HG03354 (cell line): ENCODE data around the gene RBM4.
"Not testable (repeated sequence)": the region's sequence is repeated elsewhere in the genome, so short reads cannot be mapped to it uniquely, and the experiment has no call there.

Experiments
- ATAC-seq: cut with Tn5 transposase; IDR thresholded peaks from one replicate; pipeline ENCODE4 v1.9.1; 2021; ENCODE audit warnings: mild to moderate bottlenecking; ENCODE audit not compliant: unreplicated experiment, poor library complexity, severe bottlenecking

The RBM4 gene

DNA sequence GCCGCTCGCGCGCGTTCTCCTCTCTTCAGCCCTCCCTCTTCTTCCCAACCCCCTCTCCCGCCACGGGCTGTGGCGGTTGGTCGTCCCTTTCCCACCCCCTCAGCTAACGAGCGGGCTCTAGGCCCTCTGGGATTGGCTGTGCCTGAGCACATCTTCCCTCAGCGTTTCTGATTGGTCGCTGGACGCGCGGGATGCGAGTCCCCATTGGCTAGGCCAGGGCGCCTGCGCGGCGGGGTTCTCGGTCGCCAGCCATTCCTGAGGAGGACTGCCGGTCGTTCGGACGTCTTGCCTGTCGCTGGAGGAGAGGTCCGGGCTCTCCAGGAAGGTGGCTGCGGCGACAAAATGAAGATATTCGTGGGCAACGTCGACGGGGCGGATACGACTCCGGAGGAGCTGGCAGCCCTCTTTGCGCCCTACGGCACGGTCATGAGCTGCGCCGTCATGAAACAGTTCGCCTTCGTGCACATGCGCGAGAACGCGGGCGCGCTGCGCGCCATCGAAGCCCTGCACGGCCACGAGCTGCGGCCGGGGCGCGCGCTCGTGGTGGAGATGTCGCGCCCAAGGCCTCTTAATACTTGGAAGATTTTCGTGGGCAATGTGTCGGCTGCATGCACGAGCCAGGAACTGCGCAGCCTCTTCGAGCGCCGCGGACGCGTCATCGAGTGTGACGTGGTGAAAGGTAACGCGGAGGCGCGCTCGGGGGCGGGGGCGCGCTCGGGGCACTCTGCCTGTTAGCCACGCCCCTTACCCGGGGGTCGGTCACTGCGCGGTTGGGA lies 21.9 kb upstream of the RBM4 start, which contains the start of gene RBM14:
Gene RBM14, plus strand, starts transcription at position 252 of the 776 bp plus-strand sequence. Its CDS starts 91 bp downstream, at position 343.
- peak; percentile 90 for ATAC-seq

DNA sequence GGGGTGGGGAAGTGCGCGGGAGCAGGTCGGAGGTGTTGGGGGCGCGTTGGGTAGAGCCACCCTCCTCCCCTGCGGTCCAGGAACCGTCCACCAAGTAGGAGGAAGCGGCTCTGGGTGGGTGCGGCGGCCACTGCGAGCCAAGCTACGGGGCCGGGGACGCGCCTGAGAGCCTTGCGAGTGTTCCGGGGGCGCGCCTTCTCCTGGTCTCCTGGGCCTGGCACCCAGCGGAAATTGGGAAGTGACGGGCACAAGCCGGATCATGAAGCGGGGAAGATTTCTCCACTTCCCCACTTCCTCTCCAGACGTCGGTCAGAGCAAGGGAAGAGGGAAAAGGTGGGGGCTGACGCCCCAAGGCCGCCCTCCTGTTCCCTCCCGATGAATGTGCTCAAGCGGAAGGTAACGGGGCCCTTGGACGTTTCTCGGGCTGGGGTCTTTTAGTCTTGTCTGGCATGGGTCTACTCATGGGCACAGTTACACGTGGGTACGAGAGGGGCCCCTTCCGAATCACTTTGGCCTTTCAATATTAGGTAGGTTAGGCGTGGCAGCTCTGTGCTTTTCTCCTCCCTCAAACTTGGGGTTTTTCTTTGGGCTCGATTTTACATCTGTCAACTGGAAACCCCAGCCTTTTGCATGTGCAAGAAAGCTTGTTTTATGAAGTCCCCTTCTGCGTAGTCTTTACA lies 21.2 kb upstream of the RBM4 start:
- no peak for ATAC-seq

- no peak for ATAC-seq
Measured at GRCh38 chr11:66619080-66619554, 19.4 kb upstream of the RBM4 start.

GRCh38 chr11:66624450-66624849 lies 14.1 kb upstream of the RBM4 start:
- no peak for ATAC-seq

DNA sequence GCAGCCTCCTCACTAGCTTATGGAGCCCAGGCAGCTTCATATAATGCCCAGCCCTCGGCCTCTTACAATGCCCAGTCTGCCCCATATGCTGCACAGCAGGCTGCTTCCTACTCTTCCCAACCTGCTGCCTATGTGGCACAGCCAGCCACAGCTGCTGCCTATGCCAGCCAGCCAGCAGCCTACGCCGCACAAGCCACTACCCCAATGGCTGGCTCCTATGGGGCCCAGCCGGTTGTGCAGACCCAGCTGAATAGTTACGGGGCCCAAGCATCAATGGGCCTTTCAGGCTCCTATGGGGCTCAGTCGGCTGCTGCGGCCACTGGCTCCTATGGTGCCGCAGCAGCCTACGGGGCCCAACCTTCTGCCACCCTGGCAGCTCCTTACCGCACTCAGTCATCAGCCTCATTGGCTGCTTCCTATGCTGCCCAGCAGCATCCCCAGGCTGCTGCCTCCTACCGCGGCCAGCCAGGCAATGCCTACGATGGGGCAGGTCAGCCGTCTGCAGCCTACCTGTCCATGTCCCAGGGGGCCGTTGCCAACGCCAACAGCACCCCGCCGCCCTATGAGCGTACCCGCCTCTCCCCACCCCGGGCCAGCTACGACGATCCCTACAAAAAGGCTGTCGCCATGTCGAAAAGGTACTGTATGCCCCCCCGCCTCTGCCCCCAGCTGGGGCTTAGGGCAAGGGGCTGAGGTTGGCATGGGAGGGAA lies 13.3 kb upstream of the RBM4 start:
- no peak for ATAC-seq

DNA sequence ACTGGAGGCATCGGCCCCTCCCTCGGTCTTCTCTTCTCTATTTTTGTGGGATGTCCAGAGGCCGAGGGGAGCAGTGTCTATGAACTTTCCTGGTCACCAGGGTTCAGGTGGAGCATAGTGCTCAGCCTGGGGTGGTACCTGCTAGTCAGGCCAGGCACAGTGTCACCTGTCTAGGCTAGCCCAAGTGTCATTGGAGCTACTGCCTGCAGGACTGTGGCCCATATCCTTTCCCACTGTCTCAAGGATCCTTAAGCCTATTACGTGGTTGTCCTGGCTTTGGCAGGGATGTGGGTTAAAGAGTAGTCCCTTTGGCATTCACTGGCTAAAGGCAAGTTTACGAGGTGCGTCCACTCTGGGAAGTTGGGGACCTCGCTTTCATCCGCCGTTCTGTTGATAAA lies 12.8 kb upstream of the RBM4 start:
- no peak for ATAC-seq

DNA sequence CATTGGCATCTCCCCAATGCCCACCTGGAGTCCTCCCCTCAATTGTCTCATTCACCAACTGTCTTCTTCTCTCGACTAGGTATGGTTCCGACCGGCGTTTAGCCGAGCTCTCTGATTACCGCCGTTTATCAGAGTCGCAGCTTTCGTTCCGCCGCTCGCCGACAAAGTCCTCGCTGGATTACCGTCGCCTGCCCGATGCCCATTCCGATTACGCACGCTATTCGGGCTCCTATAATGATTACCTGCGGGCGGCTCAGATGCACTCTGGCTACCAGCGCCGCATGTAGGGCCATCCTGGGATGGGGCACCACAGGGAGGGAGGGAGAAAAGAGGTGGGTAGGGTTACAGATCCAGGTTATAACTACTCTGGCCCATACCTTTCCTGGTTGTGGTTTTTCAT lies 12.1 kb upstream of the RBM4 start:
- ATAC-seq: no peak

- no peak for ATAC-seq
Measured at GRCh38 chr11:66626926-66627325, 11.6 kb upstream of the RBM4 start.

DNA sequence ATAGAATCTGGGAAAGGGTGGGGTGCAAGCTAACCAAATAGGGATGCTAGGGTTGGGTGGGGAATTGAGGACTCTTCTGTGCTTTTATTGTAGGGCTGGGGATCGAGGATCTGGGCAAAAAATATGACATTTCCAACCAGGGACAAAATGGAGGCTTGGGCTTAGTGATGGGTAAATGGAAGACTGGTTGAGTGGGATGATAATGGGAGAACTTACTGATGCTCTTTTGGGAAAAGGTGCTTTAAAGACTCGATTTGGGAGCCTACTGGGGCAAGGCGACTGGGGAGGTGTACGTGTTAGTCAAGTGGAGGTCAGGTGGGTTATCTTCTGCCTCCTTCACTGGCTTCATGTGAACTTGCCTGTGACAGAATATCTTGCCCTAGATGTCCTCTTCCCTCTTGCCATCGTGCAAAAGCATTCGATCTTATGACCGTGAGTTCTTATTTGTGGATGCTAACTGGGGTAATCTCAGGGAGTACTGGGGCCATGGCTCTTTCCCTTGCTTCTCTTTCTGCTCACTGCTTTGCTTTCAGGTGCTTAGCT lies 10.4 kb upstream of the RBM4 start:
- no peak for ATAC-seq

DNA sequence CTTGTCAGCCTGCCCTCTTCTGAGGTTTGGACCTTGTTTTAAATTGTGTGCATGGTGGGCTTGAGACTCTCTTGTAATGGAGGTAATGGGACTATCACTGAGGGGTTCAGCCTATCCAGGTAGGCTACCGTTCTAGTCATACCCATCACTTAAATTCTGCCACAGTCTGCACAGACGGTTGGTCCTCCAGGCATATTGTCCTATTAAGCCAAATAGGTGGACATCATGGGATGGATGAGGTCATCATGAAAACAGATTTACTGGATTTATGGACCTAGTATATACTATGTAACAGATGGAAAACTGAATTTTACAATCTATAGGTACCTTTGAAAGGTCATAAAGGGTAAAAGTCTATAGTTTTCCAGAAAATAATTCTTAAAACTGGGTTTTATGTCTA lies 9.1 kb upstream of the RBM4 start:
- no peak for ATAC-seq

DNA sequence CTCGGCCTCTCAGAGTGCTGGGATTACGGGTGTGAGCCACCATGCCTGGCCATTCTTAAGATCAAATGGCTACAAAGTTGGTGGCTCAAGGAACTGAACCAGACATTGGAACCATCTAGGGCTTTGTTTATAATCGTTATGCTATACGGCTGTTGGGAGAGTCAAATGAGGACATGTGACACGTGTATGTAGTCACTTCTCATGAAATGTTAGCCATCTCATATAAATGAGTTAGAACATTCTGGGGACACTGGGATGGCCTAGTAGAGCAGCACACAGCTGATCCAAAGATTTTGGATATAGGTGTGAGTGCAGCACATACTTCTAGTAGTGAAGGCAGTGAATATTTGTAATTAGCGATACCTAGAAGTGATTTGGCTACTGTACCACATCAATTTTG lies 6.6 kb upstream of the RBM4 start:
- ATAC-seq: no peak

DNA sequence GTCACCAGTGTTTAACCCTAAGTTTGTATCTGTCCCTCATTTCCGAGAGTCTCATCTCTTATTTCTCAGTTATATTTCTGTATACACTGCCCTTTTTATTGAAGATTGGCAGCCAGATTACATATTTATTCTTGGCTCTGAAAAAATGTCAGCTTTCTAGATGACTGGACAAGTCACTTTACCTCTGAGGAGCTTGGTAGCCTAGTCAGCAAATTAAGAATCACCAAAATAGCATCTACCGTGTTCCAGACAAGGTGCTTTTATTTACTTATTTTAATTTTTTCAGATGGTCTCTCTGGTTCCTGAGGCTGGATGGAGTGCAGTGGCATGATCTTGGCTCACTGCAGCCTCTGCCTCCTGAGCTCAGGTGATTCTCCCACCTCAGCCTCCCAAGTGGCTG lies 5.6 kb upstream of the RBM4 start:
- no peak for ATAC-seq

DNA sequence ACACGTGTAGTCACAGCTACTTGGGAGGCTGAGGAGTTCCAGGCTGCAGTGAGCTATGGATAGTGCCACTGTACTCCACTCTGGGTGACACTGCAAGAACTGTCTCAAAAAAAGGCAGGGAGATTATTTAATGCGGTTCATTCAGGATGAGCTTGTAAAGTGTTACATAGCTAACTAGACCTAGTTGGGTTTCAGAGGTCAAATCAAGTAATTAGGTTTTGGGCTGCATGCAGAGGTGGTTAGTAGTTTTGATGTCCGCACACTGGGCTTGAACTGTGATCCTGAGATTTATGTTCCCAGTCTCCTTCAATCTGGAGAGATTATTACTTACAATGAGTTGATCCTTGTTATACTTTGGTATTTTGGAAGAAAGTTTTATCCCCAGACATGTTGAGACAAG lies 2.1 kb upstream of the RBM4 start:
- ATAC-seq: no peak

DNA sequence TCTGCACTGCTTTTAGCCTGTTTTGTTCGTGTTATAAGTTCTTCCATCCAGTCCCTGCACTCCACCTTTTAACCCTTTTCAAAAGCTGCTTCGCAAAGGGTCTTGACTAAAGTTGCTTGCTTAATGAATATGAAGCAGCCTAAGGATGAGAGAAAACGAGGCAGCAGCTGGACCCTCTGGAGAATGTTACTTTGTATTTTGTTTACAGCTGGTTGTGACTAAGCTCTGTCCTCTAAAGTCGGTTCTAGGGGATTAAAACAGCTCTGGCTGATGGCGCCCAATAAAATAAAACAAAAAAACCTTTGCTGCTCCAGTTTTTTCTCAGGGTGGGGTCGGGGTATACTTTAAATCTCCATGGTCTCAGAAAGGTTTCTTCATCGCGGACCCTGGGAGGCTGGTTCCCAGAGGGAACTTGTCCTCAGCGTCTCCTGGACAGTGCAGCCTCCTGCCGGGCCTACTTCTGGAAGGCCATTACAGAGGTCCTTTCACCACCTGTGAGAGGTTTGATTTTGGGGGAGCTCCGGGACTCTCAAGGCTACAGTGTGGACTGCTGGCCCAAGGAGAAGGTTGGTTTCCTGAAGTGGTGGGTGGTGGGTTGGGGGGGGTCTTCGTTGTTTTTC lies 836 bp upstream of the RBM4 start:
- no peak for ATAC-seq

DNA sequence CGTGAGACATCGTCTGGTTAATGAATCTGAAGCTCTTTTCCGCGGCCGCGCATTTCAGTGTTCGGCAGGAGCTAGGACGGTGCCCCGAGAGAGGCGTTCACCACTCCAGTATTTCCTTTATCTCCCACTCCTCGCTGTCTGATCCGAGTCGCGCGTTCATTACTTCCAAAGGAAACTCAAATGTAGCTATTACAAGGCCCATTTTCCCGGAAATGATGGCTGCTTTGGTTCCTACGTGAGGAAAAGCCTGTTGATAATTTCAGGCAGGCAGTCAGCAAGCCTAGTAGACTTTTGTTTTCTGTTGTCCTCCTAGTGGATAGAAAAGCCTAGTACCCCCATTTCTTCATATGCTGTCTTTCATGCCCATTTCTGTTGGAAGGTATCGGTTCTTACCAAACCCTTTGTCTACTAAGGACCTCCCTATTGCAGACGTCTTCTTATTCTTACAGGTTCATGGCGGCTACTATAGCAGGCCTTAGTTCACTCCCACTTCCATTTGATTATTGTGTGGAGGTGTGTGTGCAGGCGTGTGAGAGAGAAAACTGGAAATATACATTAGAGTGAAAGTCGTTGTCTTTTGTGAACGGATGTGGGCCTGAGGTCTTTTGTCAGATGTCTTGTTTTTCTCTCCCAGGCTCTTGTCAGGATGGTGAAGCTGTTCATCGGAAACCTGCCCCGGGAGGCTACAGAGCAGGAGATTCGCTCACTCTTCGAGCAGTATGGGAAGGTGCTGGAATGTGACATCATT lies 737 bp downstream of the RBM4 start:
- ATAC-seq: no peak

DNA sequence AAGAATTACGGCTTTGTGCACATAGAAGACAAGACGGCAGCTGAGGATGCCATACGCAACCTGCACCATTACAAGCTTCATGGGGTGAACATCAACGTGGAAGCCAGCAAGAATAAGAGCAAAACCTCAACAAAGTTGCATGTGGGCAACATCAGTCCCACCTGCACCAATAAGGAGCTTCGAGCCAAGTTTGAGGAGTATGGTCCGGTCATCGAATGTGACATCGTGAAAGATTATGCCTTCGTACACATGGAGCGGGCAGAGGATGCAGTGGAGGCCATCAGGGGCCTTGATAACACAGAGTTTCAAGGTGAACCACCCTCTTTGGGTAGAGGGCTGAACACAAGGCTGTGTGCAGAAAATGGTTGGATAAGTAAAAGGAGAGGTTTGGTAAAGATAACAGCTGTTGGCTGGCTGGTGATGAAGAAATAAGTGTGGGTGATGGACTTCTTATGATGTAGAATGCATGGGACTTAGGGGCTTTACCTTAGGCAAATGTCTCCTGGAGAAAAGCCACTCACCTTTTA lies 1.4 kb downstream of the RBM4 start:
- ATAC-seq: not testable (repeated sequence)

GRCh38 chr11:66641834-66642233 lies 3.3 kb downstream of the RBM4 start:
- no peak for ATAC-seq

DNA sequence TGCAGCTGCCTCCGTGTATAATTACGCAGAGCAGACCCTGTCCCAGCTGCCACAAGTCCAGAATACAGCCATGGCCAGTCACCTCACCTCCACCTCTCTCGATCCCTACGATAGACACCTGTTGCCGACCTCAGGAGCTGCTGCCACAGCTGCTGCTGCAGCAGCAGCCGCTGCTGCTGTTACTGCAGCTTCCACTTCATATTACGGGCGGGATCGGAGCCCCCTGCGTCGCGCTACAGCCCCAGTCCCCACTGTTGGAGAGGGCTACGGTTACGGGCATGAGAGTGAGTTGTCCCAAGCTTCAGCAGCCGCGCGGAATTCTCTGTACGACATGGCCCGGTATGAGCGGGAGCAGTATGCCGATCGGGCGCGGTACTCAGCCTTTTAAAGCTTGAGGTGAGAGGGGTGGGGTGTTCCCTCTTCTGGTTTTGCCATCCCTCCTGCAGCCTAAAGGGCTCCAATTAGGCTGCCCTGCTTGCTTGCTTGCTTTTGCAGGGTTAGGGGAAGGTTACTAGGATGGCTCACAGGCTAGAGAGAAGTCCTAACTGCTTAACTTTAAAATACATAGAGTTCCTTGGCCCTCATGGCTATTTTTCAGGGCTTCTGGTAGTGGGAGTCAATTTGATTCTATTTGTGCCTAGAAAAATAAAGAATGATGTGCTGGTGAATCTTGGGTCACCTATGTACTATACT lies 5.4 kb downstream of the RBM4 start:
- no peak for ATAC-seq
